GM12864 (cell line): Measurements from ENCODE around the gene OXSM.

ENCODE experiments used
- DNase-seq: peaks from one replicate; pipeline ENCODE4 v3.0.0-alpha.2; 2011; ENCODE audit warnings: low read depth
- H3K4me3 ChIP-seq: 2 replicates; pipeline ENCODE4 v1.5.1; 2011; ENCODE audit warnings: mild to moderate bottlenecking, low read depth, low read length, control low read depth
- CTCF ChIP-seq: IDR thresholded peaks from 2 replicates; pipeline ENCODE4 v1.5.1; 2011; ENCODE audit warnings: low read depth, mild to moderate bottlenecking, moderate library complexity, low read length, control low read depth, inconsistent platforms; ENCODE audit errors: missing control alignments

Gene OXSM

DNA sequence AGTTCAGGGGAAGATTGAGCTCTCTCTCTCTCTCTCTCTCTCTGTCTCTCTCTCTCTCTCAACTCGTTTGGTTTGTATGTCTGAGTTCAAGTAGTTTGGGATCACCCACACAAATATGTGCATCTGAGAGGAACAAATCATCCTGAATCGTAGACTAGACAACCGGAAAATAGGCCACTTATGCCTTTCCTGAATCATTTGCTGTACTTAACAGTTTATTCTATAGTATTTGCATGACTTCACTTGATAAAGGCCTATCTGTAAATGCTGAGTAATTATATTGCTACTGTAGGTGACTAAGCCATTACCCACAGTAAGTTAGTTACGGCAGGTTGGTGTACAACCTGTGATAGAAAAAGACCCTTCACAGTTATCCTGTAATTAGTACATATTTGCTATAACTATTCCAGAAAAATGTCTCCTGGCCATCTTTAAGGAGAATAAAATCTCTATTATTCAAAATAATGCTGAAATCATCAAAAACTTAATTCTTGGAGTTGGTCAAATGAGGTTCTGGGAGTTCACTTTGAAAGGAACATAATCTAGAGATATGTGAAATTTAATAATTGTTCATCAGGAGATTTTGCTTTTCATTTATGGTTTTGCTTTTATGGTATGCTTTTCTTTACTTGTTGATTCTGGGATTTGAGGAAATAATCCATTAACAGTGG, 31.1 kb downstream of the OXSM start:
- no peak for TF ChIP-seq CTCF
- DNase-seq: no peak
- no peak overlapping the region for H3K4me3 ChIP-seq

- TF ChIP-seq CTCF: no peak
- no peak overlapping the region for H3K4me3 ChIP-seq
- no peak for DNase-seq
Observed at GRCh38 chr3:25821746-25822573, 32.1 kb downstream of the OXSM start.

DNA sequence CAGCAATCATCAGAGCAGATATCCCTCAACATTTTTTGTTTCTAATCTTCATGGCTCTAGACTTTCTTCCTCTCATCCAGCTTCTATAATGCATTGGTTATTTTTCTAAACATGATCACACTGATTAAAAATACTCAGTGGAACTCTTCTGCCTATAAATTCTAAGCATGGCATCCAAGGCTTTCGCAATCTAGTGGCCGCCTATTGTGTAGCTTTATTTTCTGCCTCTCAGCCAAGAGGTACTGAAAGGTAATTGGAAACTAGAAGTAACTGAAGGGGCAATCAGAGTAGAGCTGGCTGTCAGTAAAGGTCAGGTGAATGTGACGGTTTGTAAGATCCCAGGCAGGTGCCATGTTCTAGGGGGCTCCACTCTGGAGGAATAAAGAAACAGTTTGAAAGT, 33.4 kb downstream of the OXSM start:
- no peak for TF ChIP-seq CTCF
- DNase-seq: no peak
- H3K4me3 ChIP-seq: no peak overlapping the region

GRCh38 chr3:25826510-25826909, 36.6 kb downstream of the OXSM start:
- no peak for DNase-seq
- no peak overlapping the region for H3K4me3 ChIP-seq
- TF ChIP-seq CTCF: no peak

DNA sequence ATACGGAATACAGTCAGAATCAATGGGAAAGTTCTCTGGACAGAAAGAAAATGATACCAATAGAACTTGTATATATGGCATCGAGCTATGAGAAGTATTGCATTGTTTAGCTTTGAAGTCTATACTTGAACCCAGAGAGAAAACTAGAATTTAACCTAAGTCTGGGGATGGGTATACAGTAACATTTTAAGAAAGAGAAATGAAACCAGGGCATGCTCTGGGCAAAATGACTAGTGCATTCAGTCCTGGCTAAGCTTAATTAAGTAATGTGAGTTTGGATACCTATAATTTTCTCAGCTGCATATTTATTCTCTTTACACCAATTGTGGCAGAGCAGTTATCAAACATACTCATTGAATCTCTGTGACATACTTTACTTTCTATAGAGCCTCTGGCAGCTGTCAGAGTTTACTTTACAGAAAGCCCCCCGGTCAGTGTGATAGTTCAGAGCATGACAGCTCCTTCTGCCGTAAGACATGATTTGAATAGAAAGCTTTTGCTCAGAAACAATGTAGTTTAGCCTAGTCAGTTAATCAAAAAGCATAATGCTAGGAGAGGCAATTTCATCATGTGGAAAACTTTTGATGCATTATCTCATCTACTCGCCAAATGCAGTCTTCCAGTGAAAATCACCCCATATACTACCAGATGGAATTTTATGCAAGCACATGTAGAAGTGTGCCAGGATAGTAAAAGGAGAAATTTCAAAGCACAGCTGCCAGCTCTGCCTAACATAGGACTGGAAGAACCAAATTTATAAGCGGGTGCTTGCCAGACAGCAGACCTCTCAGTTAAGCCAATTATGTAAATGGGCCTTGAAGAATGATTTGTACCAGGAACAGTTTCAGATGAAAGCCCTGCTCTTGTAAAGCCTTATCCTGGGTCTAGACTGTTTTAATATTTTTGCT, 40.7 kb downstream of the OXSM start:
- DNase-seq: no peak
- TF ChIP-seq CTCF: no peak
- no peak overlapping the region for H3K4me3 ChIP-seq

GRCh38 chr3:25831578-25831977, 41.7 kb downstream of the OXSM start:
- TF ChIP-seq CTCF: no peak
- no peak overlapping the region for H3K4me3 ChIP-seq
- DNase-seq: no peak
